Anterior cingulate cortex (tissue), 58 donors: Measurements from ENCODE around the gene GRSF1.
"Not testable (repeated sequence)": the region's sequence is repeated elsewhere in the genome, so short reads cannot be mapped to it uniquely, and the experiment has no call there.

Experiments used
- DNase-seq, 58 donors: peaks; one replicate each; lab custom pipeline; 2025; lab: John Stamatoyannopoulos, UW

GRSF1 gene, protein sequence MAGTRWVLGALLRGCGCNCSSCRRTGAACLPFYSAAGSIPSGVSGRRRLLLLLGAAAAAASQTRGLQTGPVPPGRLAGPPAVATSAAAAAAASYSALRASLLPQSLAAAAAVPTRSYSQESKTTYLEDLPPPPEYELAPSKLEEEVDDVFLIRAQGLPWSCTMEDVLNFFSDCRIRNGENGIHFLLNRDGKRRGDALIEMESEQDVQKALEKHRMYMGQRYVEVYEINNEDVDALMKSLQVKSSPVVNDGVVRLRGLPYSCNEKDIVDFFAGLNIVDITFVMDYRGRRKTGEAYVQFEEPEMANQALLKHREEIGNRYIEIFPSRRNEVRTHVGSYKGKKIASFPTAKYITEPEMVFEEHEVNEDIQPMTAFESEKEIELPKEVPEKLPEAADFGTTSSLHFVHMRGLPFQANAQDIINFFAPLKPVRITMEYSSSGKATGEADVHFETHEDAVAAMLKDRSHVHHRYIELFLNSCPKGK

DNA sequence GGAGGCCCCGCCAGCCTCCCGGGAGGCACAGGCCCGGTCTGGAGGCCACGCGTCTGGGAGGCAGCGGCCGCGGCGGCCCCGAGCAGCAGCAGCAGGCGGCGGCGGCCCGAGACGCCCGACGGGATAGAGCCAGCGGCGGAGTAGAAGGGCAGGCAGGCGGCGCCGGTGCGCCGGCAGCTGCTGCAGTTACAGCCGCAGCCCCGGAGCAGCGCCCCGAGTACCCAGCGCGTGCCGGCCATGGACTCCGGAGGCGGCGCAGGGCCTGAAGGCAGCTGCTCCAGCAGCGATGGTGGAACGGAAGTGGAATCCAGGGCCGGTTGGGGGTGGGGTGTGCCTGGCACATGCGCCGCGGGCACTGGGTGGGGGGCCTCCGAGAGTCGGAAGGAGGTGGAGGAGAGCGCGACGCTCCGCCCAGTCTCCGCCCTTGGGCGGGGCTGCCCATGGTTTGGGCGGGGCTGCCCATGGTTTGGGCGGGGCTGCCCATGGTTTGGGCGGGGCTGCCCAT lies at the start of gene GRSF1:
Gene GRSF1, minus strand, starts transcription at position 302 of the 505 bp plus-strand sequence. Its CDS starts 63 bp downstream, at position 239.
- DNase-seq, result peak; percentile 24 to 94 (median 86)

DNA sequence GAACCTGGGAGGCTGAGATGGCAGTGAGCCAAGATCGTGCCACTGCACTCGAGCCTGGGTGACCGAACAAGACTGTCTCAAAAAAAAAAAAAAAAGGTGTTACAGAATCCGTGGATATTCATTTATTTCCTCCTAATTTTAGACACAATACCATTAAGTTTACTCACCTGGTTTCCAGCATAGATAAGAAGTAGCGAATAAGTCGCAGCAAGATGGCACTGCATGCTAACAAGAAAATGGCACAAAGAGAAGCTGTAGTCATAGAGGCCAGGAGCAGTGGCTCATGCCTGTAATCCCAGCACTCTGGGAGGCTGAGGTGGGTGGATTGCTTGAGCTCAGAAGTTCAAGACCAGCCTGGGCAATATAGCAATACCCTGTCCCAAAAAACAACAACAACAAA lies 45.5 kb upstream of the GRSF1 start:
- no peak for DNase-seq

DNA sequence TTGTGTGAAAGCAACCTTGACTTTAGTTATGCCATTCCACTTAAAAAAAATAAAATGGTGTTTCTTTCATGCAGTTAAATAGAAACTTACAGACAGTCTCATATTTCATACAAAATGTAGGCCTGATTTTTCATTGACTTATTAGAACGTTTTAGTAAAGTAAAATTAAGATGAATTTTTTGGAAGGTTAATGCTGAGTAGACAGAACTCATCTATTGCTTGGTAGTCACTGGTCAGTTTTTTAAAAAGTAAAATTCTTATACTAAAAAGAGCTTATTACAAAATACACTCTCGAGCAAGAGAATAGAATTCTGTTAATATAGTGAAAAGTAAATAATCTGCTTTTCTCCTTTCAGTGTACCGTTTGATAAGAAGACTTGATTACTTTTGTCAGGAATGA lies 41.0 kb upstream of the GRSF1 start:
- no peak for DNase-seq

DNA sequence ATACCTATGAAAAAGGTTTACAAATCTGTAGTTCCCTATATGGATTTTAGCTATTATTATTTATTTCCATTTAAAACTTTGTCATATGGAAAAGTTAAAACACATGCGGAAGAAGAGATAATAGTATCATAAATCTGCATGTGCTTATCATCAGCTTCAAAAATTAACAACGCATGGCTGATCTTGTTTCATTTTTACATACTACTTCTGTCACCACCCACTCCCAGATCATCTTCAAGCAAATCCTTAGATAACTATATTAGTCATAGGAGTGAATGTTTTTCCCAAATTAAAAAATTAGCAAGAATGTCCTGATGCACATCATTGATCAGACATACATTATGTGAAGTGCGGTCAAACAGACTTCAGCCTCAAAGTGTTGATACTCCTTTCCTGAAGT lies 37.9 kb upstream of the GRSF1 start:
- no peak for DNase-seq

DNA sequence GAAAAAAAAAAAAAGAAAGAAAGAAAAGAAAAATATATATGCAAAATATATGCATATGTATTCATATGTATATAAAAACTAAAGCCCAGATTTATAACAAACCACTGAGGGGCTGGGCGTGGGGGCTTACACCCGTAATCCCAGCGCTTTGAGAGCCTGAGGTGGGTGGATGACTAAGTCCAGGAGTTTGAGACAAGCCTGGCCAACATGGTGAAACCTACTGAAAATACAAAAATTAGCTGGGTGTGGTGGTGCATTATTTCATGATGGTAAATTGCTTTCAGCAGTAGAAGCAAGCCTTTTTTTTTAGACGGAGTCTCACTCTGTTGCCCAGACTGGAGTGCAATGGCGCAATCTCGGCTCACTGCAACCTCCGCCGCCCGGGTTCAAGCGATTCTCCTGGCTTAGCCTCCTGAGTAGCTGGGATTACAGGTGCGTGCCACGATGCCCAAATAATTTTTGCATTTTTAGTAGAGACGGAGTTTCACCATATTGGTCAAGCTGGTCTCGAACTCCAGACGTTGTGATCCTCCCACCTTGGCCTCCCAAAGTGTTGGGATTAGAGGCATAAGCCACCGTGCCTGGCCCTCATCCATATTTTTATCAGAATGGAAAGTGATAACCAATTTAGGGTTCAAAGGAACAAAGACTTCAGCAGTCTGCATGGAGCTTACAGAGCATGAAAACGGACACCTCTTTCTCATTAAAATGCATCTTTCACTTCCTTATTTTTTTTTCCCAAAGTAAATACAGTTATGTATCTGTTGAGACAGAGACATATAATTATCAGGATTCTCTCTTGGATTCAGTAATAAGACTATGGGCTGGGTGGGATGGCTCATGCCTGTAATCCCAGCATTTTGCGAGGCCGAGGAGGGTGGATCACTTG lies 34.8 kb upstream of the GRSF1 start:
- no peak for DNase-seq

DNA sequence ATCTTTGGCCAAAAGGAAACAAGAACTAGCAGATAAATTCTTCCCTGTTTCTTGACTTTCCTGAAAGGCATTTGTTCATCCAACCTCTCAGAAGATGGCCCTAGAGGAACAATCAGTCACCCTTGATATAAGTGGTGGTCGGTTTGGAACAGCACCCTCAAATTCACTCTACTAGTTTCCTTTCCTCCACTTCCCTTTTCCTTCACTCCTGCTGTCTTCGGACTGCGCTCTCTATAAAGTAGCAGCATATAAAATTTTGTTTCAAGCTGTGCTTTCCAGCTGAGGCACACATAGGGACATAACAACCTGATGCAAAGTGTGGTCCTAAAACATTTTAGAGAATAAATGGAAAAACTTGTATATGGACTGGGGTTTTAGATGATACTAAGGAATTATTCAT lies 33.5 kb upstream of the GRSF1 start:
- no peak for DNase-seq

DNA sequence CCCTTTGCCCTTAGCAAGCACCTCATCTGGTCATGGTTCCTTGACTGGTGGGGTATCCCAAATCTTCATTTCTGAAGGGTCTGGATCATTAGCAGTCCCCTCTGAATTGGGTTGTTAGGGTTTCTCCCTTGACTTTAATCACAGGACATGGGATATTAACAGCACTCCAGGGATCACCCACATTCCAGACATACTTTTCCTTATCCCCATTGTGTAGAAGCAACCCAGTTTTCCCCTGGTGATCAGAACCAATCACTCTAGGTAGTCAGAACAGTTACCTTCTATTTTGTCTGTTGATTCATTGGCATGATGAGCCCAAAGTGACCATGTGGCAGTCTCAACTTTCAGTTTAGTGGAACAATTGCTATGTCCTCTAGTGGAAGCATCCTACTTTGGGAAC lies 29.1 kb upstream of the GRSF1 start:
- DNase-seq, result no peak

DNA sequence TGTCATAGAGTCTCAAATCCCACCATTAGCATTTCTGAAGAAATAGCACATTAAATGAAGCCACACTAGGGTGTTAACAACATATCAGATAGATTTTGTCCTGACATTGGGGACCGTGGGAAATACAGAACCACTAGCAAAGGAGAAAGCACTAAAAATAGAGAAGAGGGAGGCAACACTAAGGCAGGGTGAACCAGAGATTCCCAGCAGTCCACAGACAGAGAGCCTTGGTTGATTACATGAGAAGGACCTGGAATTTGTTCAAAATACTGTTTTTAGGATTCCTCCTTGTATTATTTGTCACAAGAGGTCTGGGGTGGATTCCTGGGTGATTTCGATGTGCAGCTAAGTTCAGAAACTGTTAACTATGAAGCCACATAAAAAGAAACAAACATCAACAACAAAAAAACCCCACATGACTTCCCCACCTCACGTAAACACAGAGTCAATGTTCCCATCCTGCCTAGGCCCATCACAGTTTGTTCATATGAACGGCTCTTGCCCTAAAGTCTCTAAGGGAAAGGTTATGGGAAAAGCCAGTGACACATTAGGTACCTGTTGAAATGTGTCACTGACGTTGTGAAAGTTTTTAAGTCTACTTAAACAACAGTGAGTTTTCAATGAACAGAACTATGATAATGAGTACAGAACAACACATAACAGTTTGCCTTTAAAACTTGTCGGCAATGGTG lies 23.6 kb upstream of the GRSF1 start:
- no peak for DNase-seq

DNA sequence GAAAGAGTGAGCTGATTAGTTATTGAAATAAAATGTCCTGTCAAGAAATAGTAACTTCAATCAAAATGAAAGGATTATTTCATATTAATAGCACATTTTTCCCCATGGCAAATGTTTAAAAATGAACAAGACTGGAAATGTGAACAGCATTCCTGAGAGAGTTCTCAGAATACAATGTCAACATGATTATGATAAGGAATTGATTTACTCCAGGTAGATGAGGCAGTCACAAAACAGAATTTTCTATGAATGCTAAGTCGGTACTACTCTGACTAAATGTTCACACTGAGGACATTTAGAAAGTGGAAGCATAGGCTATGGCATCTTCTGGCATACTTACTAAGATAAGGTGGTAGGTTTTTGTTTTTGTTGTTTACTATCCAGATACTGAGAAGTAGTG lies 19.4 kb upstream of the GRSF1 start:
- DNase-seq, result no peak

DNA sequence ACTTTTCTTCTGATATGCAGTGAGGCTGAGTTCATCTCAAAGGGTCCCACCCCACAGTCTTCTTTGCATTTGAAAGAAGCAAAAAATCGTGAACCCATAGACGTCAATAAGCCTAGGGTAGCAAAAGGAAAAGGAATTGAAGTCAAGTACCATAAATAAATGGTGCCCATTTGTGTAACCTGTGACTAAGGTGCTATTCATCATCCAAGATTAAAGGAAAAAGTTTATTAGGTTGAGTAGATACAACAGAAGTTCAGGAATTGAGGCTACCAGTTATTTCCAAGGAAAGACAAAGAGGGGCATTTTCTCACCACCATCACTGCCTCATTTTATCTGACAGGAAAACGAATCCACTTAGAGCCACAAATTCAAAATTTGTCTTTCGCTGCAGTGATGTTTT lies 18.8 kb upstream of the GRSF1 start:
- DNase-seq, result no peak

DNA sequence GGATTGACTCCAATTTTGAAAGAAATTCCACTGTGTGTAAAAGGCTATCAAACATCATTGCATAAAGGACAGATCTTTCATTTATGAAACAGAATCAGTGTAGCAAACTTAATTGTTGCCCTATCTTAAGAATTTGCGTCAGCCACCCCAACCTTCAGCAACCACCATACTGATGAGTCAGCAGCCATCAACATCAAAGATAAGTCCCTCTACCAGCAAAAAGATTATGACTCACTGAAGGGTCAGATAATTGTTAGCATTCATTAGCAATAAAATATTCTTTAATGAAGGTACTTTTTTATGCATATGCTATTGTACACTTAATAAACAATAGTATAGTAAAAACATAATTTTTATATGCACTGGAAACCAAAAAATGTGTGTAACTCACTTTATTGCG lies 15.8 kb upstream of the GRSF1 start:
- DNase-seq, result no peak

DNA sequence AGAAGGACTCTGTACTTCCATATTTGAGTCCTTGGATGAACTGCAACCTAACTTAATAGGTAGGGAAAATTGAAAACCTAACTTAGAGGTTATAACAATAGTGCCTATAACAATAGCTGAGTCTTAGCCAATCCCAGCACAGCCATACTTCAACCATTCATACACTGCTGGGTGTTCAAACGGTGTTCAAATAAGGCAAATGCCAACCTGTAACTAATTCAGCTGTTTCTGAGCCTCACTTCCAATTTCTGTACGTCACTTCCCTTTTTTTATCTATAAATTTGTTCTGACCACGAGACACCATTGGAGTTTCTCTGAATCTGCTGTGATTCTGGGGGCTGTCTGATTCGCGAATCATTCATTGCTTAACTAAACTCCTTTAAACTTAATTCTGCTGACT lies 9.6 kb upstream of the GRSF1 start:
- DNase-seq, result no peak

DNA sequence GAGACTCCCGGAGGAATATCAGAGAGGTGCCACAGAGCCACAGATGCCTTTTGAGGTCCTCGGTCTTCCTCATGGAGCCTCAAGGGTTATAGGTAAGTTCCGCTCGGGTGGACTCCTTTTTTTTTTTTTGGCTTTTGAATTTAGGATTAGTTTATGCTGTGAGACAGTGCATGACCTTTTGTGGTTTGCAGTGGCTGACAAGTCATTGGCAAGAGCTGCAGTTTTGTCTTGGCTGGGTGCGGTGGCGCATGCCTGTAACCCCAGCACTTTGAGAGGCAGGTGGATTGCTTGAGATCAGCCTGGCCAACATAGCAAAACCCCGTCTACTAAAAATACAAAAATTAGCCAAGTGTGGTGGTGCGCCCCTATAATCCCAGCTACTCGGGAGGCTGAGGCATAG lies 4.5 kb upstream of the GRSF1 start:
- DNase-seq, result no peak

DNA sequence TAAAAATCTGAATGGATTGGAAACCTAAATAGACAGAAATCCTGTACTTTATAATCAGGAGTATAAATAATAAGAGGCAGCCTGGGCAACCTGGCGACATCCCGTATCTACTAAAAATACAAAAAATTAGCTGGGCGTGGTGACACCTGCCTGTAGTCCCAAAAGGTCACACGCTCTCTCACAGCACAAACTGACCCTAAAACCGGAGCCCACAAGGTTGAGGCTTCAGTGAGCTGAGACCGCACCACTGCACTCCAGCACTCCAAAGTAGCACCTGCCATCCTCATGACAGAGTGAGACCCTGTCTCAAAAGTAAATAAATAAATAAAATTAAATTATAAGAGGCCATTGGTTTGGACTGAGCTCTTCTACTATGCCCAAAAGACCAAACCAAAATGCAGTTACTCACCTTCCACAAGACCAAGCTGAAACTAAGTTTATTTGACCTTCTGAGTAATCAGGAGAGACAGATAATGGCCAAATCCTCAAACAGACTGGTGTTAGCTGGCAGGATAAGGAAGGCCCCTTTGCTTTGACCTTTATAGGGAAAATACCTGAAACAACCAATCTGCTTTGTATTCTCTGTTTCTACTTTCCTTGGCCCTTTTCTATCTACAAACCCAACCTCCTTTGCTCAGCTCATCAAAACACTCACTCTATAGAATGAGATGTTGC lies 3.2 kb upstream of the GRSF1 start:
- no peak for DNase-seq

DNA sequence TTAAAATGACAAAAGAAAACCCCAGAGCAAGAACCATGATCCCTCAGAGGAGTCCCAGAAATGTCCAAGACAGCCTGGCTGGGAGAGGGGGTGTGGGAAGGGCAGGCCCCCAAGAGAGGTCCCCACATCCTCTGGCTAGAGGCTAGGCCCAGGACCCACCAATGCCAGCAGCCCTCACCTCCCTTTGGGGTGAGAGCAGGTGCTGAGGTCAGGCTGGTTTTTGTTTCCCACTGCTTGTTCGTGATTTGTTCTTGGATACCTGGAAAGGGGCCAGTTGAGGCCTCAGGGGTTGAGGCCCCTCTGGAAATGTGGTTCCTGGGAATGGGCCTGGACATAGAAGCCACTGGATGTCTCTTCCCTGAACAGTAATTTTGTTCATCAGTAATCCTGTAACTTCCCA lies 2.3 kb upstream of the GRSF1 start:
- DNase-seq, result no peak

DNA sequence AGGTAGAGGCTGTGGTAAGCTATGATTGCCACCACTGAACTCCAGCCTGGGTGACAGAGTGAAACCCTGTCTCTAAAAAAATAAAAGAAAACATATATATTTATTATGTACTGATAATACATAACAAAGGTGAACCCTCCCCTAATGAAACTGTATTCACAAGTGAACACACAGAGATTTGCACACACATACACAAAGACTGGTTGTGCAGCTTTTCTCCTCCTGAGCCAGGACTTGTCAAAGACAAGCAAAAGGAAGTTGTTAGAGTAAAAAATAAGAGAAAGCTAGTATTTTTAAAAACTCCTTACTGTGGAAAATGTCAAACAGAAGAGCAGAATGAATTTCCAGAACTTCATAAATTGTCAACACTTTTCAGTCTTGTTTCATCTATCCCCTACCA lies 1.5 kb upstream of the GRSF1 start:
- DNase-seq, result no peak

DNA sequence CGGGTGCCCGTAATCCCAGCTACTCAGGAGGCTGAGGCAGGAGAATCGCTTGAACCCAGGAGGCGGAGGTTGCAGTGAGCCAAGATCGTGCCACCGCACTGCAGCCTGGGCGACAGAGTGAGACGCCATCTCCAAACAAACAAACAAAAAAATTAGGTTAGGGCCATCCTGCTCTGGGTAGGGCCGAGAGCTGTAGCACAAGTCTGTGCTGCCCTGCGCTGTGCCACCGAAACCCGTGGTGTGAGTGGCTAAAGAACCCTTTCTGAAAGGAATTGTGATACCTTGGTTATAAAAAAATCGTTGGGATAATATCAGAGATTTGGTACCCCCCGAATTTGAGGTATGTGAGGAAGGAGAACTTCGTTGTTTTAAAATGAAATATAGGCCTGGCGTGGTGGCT lies 941 bp upstream of the GRSF1 start:
- not testable (repeated sequence) for DNase-seq

DNA sequence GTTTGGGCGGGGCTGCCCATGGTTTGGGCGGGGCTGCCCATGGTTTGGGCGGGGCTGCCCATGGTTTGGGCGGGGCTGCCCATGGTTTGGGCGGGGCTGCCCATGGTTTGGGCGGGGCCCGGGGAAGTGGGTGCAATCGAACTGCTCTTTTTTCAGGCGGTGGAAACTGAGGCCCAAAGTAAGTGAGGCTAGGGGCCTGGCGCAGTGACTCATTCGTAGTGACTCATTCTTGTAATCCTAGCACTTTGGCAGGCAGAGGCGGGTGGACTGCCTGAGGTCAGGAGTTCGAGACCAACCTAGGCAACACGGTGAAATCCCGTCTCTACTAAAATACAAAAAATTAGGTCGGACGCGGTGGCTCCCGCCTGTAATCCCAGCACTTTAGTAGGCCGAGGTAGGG lies 447 bp upstream of the GRSF1 start:
- DNase-seq, result peak in 29 of 58 donors; percentile 1 to 51 (median 23)

DNA sequence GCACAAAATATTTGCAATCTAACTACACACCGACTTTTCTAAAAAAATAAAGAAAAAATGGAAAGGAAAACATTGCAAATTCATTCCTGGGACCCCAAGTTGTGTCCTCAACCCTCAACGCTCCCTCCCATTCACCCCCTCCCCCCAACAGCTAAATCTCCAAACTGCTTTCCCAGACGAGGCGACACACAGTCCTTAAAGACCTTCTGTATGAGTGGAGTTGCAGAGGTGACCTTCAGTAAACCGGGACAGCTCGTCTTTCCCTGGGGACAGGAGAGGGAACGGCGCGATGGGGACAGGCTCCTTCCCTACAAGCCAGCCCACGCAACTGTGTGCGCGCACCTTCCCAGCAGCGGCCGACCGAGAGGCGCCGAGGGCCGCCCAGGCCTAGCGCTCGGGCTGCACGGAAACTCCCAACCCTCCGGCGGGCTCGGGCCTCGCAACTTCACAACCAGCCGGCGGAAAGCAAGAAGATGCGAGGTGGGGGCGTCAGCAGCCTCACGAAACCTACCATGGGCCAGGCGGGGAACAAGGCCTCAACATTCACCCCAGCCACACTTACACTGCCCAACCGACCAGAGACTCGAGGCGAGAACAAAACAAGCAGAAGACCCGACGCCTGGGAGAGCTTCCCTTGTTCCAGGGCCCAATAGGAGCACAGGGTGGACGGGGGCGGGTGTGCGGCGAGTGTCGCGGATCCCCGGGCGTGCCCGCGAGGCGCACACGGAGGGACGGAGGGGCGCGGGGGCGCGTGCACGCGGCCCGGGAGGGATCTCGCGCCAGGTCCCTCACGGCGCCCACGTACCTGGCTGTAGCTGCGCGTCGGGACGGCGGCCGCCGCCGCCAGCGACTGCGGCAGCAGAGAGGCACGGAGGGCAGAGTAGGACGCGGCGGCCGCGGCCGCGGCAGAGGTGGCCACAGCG lies 763 bp downstream of the GRSF1 start:
- peak in 57 of 58 donors; percentile 10 to 84 (median 50) for DNase-seq
